Erythroblast (primary cell): Measurements from ENCODE around the gene BIN1.

Experiments
- GATA1 ChIP-seq: IDR thresholded peaks from 2 replicates; pipeline ENCODE4 v1.6.1; 2011; ENCODE audit warnings: low read depth, mild to moderate bottlenecking, control low read depth, low read length, moderate library complexity
- POLR2A ChIP-seq: IDR thresholded peaks from 2 replicates; pipeline ENCODE4 v1.6.1; 2011; ENCODE audit warnings: mild to moderate bottlenecking, low read length

DNA sequence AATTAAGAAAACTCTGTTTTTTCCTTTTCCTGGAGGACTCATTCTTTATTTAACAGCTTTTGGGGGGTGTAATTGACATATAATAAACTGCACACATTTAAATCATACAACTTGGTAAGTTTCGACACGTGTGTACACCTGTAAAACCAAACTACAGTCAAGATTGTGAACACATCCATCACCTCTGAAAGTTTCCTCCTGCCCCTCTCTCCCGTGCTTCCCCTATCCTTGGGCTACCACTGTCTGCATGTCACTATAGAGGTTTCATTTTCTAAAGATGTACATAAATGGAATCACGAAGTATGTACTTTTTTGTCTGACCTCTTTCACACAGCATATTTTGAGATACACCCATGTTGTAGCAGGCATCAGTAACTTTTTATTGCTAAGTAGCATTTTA is 100.0 kb downstream of the BIN1 start:
- TF ChIP-seq POLR2A (no peak), GATA1 (no peak)
